ENCODE measurements around the gene PHYKPL.

GRCh38 chr5:178176791-178177190, 55.8 kb downstream of the PHYKPL start:
- TF ChIP-seq CTCF (IDR thresholded peaks at IDR 0.05) (no peak), EZH2 (IDR thresholded peaks at IDR 0.05; ENCODE audit: borderline replicate concordance, insufficient read depth, low read depth, low read length, poor library complexity, severe bottlenecking) (no peak)

Measured in B cell (primary cell).